NCI-H526 (cell line): ENCODE results near the gene SAP30BP.

Experiments
- DNase-seq, 2 experiments: peaks; one replicate each; lab custom pipeline; 2025; lab: John Stamatoyannopoulos, UW

SAP30BP gene

DNA sequence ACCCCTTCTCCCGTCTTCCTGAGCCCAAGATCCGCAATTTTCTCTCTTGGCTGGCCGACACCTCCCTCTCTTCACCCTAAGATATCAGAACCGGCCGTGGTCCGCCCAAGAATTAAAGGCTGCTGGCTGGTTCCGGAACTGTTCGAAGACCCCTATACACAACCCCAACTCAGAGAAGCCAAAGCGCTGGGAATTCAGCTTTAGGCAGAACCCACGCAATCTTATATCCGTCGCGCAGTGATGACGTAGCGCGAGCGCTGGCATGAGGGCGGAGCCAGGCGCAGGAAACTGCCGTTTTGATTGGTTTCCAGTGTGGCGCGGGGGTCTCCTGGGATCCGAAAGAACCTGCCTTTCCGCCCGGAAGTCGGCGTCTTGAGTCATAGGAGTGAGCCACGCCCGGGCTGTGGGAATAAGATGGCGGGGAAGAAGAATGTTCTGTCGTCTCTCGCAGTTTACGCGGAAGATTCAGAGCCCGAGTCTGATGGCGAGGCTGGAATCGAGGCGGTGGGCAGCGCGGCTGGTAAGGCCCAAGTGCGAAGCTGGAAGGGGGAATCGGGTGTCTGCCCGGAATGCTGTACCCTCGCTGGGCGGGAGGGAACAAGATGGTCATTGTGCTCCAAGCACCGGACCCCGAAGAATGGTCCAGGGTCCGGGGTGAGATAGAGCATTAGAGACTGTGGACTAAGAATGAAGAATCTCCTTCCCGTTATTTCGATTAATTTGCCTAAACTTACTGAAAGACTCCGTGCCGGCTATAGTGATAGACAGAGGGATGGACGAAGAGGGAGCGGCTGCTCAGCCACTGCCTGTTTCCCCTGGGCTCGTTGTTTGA, at the start of gene SAP30BP, which contains the start of gene RECQL5:
TSS of gene SAP30BP (plus strand) at position 380 of the 832 bp plus-strand sequence. CDS start at position 415, 35 bp downstream.
TSS of gene RECQL5 (minus strand) at position 196 of the 832 bp plus-strand sequence. CDS start 597 bp downstream, outside the sequence.
- DNase-seq = peak; percentile 96 to 99

DNA sequence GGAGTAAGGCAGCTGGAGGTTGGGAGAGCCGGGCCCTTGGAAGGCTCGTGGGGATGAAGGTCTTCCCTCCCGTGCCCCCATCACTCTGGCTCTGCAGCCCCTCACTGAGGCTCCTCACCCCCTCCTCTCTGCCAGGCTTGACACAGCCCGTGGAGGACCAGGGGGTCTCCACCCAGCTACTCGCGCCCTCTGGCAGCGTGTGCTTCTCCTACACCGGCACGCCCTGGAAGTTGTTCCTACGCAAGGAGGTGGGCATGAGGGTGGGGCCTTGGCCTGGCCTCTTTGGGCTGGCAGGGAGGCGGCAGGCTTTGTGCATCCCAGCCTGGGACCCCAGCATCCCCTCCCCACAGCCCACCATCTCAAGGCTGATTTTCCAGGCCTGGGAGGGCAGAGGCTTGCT, 49.5 kb upstream of the SAP30BP start:
- DNase-seq = no peak

DNA sequence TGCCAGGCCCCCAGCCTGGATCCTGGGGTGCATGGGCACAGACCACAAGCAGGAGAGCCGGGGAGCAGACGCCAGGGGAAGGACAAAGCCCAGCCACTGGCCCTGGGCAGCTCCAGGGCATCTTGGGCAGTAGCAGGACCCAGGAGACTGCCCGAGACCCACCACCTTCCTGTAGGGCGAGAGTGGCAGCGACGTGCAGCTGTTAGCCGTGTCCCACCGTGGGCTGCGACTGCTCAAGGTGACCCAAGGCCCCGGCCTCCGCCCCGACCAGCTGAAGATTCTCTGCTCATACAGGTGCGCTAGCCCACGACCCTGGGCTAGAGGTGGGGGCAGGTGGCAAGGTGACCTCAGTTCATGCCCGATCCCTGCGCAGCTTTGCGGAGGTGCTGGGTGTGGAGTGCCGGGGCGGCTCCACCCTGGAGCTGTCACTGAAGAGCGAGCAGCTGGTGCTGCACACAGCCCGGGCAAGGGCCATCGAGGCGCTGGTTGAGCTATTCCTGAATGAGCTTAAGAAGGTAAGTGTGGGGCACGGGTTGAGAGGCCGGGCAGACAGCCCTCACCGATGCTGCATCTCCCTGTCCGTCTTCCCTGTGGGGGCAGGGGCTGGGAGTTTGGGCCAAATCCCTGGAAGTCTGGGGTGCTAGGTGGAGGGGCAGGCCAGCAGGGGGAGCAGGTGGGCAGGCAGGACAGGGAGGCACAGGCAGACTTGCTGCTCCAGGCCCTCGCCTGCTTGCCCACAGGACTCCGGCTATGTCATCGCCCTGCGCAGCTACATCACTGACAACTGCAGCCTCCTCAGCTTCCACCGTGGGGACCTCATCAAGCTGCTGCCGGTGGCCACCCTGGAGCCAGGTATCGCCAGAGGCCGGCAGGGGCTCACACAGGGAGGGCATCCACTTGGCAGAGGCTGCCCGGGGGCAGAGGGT, 47.4 kb upstream of the SAP30BP start:
- DNase-seq = peak in 1 of 2 experiments; percentile 53

DNA sequence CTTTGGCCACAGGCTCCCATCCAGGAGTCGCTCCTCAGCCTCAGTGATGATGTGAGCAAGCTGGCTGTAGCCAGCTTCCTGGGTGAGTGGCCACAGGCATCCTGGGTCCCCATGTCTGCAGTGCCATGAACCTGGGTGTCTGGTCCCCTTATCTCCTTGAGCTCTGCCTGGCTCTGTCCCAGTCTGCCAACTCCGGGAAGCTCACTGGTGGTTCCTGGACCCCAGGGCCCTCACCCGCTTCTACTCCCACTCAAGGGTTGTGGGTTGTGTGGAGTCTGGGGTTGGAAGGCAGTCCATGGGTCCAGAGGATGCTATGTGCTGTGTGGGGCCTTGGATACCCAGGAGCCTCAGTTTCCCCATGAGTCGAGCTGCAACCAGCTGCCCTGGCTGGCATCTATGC, 45.6 kb upstream of the SAP30BP start:
- no peak for DNase-seq

DNA sequence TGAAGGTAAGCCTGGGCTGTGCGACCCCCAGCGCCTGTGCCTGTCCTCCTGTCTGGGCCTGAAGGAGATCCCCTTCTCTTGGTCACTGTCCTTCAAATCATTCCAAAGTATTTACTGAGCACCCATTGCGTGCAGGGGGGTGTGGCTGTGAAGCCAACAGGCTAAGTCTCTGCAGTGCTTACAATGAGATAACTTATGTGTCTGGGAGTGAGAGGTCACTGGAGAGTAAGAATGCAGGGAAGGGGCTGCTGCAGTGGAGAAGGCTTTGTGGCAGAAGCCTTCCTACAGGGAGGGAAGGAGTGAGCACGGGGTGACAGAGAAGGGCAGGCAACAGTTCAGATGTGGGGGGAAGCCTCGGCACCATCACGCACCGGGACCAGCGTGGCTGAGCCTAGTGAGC, 45.1 kb upstream of the SAP30BP start:
- no peak for DNase-seq

DNA sequence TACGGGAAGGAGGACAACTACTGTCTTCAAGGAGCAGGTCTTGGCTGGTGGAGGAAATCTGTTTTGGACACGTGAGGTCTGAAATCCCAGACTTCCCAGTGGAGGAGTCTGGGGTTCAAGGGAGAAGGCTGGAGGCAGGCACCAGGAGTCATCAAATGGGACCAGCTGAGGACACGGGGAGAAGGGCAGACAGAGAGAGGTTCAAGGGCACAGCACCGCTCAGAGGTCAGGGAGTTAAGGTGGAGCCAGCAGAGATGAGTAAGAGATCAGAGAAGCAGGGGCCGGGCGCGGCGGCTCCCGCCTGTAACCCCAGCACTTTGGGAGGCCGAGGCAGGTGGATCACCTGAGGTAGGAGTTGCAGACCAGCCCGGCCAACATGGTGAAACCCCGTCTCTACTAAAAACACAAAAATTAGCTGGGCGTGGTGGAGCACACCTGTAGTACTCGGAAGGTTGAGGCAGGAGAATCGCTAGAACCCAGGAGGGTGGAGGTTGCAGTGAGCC, 44.3 kb upstream of the SAP30BP start:
- DNase-seq = no peak

DNA sequence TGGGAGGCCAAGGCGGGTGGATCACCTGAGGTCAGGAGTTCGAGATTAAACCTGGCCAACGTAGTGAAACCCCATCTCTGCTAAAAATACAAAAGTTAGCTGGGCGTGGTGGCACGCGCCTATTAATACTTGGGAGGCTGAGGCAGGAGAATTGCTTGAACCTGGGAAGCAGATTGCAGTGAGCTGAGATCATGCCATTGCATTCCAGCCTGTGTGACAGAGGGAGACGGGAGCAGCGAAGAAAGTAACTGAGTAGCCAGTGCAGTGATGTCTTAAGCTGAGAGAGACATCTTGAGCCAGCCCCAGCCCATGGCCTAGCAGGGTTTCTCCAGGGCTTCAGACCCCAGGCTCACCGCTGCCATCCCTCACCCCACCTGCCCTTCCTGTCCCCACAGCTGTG, 43.8 kb upstream of the SAP30BP start:
- DNase-seq = no peak

DNA sequence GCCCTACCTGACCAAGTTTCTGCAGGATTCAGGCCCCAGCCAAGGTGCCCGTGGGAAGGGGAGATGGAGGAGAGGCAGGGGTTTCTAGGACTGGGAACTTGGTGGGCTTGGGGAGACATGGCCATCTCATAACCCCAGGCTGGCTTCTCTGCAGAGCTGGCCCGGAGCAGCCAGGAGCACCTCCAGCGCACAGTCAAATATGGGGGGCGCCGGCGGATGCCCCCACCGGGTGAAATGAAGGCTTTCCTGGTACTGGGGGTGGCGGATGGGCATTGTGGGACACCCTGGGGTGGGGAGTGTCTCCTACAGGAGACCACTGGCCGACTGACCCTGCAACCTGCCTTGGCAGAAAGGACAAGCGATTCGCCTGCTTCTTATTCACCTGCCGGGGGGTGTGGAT, 43.1 kb upstream of the SAP30BP start:
- no peak for DNase-seq

DNA sequence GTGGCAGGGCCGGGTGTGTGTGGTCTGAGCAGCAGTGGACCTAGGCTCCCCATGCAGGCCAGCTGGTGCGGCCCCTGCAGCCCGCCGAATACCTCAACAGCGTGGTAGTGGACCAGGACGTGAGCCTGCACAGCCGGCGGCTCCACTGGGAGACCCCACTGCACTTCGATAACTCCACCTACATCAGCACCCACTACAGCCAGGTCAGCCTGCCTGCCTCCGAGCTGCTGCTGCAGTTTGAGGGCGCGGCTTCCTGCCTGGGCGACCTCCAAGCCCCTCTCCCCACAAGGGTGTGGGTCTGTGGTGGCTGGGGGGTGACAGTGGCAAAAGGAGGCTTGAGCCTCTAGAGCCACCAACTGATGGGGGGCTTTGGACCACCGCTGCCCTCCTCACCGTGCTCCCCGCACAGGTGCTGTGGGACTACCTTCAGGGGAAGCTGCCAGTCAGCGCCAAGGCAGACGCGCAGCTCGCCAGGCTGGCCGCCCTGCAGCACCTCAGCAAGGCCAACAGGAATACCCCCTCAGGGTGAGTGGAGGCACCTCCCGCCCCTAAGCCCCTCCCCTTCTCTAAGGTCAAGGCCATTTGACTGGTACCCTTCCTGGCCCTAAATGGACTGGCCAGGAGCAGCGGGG, 42.3 kb upstream of the SAP30BP start:
- no peak for DNase-seq

DNA sequence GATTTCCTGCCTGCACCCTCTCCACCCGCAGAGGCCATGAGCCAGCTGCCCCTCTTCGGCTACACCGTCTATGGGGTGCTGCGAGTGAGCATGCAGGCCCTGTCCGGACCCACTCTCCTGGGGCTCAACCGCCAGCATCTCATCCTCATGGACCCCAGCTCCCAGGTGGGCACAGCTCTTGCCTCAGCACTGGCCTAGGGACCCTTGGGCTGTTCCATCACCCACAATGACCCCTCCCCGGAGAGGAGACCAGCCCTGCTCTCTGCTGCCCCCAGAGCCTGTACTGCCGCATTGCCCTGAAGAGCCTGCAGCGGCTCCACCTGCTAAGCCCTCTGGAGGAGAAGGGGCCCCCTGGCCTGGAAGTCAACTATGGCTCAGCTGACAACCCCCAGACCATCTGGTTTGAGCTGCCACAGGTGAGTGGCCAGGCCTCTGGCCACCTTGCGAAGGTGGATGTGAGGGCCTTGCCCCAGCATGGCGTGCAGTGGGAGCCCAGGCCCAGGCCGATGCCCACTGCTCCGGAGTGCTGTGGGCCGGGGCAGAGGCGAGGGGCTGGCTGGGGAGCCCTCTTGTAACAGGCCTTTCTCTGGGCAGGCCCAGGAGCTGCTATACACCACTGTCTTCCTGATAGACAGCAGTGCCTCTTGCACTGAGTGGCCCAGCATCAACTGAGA, 41.2 kb upstream of the SAP30BP start:
- peak in 1 of 2 experiments; percentile 62 for DNase-seq

DNA sequence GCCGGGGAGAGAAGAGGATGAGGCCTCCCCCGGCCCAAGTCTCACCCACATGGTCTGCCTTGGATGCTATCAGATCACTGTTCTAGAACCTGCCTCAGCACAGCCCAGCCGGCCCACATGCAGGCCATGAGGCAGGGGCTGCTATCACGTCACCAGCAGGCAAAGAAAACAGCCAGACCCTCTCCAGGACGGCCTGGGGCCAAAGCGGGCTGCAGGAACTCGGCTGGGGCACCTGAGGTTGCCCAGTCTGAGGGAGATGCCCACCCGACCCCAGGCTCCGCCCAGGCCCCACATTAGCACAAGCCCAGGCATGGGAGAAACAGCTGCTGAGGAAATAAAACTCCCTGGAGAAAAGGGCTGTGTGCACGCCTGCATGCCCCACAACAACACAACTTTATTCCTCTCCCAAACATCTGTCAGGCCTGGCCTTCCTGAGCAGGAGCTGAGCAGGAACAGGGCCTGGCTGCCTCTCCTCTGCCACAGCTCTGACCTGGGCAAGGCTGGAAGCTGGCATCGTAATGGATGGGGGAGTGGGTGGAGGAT, 40.6 kb upstream of the SAP30BP start:
- no peak for DNase-seq

DNA sequence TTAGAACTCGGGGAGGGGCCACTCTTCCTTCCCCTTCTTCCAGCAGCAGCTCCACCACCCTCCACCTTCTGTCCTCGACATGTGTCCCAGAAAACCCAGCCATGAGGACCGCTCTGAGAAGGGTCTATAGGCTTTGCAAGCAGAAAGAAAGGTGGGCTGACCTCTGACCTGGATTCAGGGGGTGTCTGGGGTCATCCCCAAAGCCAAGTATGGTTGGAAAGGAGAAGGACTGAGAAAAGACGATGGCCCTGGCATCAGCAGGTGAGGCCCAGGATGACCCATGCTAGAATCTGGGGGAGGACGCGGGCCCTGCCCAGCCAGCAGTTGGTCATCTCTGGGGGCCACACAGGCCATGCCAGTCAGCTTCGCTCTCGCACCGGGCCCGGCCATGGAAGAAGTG, 40.0 kb upstream of the SAP30BP start:
- DNase-seq = no peak

DNA sequence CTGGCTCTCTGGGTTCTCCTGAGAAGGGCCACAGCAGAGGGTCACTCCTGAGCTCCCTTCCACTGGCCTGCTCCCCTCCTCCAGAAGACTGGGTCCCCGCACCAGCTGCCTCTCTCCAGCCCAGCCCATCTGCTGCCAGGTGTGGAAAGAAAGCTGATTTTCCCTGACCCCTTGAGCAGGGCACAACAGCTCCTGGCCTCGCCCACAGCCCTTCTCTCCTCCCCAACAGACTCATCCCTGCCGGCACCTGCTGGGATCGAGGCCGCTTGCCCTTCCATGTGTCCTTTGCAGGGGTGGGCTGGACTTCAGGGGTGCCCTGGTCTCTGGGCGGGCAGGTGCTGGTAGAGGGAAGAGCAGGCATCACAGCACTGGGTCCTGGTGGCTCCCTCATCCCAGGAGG, 38.7 kb upstream of the SAP30BP start:
- DNase-seq = no peak

DNA sequence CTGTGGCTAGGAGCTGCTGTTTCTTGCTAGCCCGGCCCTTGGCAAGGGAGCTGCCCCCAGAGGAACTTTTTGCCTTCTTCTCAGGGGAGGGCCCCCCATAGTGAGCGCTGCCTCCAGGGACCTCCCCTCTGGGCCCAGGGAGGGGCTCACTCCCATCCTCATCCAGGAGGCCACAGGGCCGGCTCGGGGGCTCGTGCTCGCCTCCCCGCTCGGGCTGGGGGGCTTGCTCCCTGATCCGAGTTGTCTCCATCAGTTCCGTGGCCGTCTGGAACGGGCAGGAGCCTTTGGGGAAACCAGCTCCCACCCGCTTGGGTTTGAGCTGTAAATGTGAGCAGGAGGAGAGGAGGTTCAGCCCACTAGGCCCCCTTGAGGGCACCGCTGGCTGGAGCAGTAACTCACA, 38.0 kb upstream of the SAP30BP start:
- no peak for DNase-seq

DNA sequence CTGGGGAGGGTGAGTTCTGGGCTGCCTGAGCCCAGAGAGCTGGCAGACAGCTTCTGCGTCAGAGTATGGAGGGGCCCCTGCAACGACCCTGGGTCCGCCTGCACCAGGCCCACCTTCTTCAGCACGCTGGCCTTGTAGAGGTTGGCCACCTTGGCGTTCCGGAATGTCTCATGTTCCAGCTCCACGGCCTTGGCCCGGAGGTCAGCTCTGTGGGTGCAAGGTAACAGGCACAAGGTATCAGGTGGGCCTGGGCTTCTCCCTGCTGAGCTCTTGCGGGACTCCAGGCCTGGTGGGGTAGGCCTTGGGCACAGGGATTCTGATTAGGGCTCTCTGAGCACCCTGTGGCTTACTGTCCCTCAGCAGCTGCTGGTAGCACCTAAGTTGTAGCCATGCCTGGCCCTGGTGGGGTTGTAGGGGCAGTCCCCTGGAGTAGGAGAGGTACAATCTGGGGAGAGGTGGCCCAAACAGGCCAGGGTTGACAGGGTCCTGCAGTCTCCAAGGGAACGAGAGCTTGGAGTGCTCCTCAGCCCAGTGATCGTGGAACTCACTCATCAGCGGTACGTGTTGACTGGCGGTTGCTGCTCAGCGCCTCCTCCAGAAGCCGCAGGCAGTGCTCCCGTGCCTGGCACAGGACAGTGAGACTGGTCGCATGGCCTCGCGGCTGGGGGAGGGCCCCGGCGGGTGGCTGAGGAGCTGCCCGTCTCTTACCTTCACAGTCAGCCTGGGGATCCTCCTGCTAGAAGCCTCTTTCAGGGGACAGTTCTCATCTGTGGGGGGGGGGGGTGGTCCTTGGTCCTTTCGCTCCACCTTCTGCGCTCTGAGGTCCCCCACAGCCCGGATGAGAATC, 36.8 kb upstream of the SAP30BP start:
- DNase-seq = no peak

DNA sequence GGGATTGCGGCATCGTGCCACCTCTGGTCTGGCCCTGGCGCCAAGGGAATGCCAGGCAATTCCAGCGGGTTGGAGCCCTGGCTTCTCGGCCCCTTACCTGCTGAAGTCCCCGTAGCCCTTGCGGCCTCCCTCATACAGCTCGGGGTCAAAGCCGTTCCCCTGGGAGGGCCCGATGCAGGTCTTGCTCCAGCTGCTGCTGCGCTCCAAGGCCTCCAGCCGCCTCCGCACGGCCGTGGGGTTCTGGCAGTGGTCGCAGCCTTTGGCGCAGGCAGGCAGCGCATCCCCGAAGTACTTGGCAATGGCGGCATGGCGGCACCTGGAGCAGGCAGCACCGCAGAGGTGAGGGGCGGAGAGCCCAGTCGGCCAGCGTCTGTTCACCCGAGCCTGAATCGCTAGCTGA, 35.8 kb upstream of the SAP30BP start:
- no peak for DNase-seq

DNA sequence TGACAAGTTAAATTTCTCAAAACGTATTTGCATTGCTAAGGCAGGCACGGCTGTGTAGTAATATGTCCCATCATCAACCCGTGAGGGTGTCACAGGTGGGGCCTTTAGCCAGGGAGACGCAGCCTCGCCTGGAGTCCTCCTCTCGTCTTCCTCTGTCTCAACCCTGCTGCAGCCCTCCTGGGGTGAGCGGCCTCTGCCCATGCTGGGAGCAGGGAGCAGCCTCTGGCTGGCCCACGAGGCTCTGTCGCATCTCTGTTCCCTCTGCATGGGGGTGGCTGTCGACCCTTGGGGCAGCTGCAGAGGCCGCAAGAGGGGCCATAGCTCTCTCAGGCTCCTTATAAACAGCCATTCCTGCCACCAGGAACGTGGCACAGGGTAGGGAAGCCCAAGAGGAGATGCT, 34.7 kb upstream of the SAP30BP start:
- DNase-seq = no peak

DNA sequence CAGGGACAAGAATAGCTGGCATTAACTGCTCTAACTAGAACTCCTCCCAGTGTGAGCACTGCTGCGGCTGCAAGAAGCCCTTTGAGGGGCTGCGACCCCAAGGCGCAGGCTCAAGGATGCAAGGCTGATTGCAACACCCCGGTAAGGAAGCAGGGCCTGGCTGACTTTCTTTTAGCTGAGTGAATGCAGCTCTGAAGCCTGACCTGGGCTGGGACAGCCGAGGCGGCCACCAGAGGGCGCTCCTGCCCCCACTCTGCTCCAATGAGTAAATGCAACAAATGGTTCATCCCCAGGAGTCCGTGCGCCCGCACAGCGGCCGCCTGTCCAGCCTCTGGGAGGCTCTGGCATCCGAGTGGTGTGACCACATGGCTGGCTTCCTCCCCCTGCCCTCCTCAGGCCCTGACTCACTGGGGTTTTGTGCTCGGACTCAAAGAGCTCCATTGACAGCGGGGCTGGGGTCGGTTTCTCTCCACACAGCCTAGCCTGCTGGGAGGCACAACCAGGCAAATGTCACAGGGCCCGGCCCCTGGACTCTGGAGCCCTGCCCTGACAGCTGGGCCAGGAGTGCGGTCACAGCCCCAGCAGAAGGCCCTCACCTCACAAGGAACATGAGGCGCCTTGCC, 34.2 kb upstream of the SAP30BP start, which contains the start of gene SMIM5:
TSS of gene SMIM5 (plus strand) at position 572 of the 623 bp plus-strand sequence. CDS start 6,768 bp downstream, outside the sequence.
- DNase-seq = peak; percentile 32 to 83

DNA sequence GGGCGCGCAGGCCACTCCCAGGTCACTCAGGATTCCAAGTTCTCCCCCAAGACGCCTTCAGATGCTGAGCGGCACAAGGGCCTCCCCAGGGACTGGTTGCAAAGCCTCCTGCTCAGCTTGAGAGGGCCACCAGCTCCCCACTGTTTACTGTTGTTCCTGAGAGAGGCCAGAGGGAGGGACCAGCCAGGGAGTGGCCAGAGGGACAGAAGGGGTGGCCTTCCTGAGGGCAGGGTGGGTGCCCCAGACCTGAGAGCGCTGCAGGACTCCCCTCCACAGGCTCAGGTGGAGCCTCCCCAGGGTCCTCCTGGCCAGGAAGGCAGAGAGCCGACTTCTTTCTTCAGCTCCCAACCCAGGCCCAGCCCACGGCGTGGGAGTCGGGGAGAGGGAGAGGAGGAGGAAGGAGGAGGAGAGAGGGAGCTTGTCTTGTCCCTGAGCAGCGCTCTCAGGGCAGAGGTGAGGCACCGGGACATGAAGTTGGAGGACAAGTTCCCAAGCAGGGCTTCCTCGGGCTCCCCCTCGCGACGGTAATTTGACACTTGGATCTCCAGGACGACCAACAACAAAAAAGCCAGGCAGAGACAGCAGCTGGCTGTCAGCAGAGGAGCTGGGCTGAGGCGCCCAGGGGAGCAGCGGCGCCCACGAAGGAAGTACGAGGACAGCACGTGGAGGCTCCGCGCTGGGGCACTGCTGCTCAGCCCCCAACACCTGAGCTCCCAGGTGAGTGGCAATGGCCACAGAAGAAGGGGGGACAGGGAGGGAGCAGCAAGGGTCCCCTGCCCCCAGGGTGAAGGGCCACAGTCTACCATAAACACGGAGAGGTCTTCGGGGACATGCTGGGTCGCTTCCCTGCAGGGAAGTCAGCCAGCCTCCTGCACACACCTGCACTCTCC, 33.4 kb upstream of the SAP30BP start:
- peak; percentile 84 to 96 for DNase-seq
